ENCODE data around the gene FGGY. TPM values are rescaled to one million over a fixed set of nuclear protein-coding genes. Genes with fewer than 3 reads are reported as not detected.

Gene FGGY
- total and polyA plus RNA-seq, 7 experiments from 2014 or later = 2.5 to 15.2 (median 11.2) TPM

DNA sequence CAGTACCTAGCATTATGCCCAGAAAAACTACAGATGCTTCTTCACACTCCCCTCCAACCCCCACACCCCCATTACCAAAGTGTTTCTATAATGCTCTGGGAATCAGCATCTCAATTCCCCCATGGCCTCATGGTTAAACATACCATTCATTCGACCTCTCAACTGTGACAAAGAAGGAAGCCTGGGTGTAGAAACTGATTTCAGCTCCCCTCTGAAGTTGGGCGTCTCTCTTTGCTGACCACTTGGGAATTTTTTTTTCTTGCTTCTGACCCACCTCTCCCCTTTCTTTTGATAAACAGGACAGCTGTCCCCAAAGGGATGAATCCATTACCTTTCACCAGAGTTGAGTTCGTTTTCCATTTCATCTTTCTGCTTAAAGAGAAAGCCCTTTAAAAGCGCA lies 401.5 kb downstream of the FGGY start:
- Mint-ChIP-seq H3K27me3 (no peaks in the 10 kb centered on the region), H3K36me3 (peaks cover 0 to 3% (median 0%) of the 10 kb centered on the region in 5 donors), H3K4me1 (peaks cover 9 to 30% (median 22%) of the 10 kb centered on the region in 7 donors), H3K4me3 (no peak overlapping the region), H3K27ac (no peak overlapping the region), H3K9me3 (peaks cover 0 to 3% (median 0%) of the 10 kb centered on the region in 11 donors)
- Histone ChIP-seq H3K4me3 (ENCODE audit: low read length) (no peak overlapping the region), H3K27ac (ENCODE audit: low read depth, low read length) (no peak overlapping the region), H3K4me1 (ENCODE audit: control insufficient read depth in 2 of 2, insufficient read depth in 2 of 2, low read length in 2 of 2) (peaks cover 5 to 6% of the 10 kb centered on the region in 2 donors), H3K9me3 (ENCODE audit: control insufficient read depth in 2 of 3, low read length in 3 of 3) (no peaks in the 10 kb centered on the region), H3K27me3 (ENCODE audit: control insufficient read depth in 2 of 2, insufficient read depth in 2 of 2, low read length in 2 of 2) (no peaks in the 10 kb centered on the region), H3K36me3 (ENCODE audit: control insufficient read depth in 2 of 3, insufficient read depth in 3 of 3, low read length in 3 of 3) (no peaks in the 10 kb centered on the region)
- DNase-seq = no peak
- intact Hi-C loops (cut with micrococcal nuclease) = loop anchor here (2.0 to 10.0 kb wide), 14 partner anchors 60 to 1182 kb away; partner anchors contain the start of genes FGGY (in 1 of the 2) and OMA1 (in 1 of the 2)
- CTCF ChIA-PET = interaction anchor here (0.6 to 3.9 kb wide), 17 partner anchors 9 to 1299 kb away, joined by 3 to 72 read pairs (median 5); partner anchors contain the start of gene JUN
- ATAC-seq = no peak
- POLR2A ChIA-PET = interaction anchor here (0.8 to 1.3 kb wide), 3 partner anchors 402 to 1151 kb away, joined by 3 to 4 read pairs (median 3); partner anchors contain the start of gene OMA1

DNA sequence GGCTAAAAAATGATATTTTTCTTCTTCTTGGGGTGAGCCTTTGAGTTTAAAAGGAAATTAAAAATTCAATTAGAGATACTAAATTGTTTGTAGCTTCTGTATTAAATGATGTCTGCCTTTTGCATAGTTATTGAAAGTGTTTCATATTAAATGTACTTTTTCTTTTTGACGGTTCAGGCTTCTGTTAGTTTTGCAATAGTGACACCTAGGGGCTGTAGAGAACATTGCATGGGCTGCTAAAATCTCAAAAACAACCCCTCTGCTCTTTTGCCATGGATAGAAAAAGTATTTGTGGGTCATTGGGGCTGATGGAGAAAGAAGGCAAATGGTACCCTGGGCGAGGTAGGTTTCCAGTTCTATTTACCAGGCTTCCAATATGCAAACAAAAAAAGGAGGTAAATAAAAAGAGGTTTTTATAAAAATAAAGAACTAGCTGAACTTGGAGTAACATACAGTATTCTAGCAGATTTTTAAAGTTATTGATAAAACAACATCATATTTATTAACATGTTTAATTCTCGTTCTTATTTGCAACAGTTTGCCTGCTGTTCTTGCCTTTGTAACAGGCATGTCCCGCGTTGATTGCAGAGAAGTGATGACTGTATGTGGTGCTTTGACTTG lies 402.4 kb downstream of the FGGY start:
- ChIA-PET POLR2A (interaction anchor here (0.6 to 1.3 kb wide), 5 partner anchors 403 to 1152 kb away, joined by 3 to 4 read pairs (median 3); partner anchors contain the start of genes JUN and OMA1), CTCF (interaction anchor here (0.6 to 3.9 kb wide), 23 partner anchors 9 to 1183 kb away, joined by 3 to 72 read pairs (median 3); partner anchors contain the start of gene JUN)
- peak overlapping the region in 1 of 10 donors; percentile 19 for H3K4me3 Mint-ChIP-seq
- intact Hi-C loops (cut with micrococcal nuclease) = loop anchor here (1.0 to 10.0 kb wide), 20 partner anchors 59 to 1183 kb away; partner anchors contain the start of genes OMA1 (in 2 of the 2) and FGGY (in 1 of the 2)
- Histone ChIP-seq H3K9me3 (ENCODE audit: control insufficient read depth in 2 of 3, low read length in 3 of 3) (no peaks in the 10 kb centered on the region), H3K4me1 (ENCODE audit: control insufficient read depth in 2 of 2, insufficient read depth in 2 of 2, low read length in 2 of 2) (peaks cover 5 to 6% of the 10 kb centered on the region in 2 donors), H3K36me3 (ENCODE audit: control insufficient read depth in 2 of 3, insufficient read depth in 3 of 3, low read length in 3 of 3) (no peaks in the 10 kb centered on the region), H3K4me3 (ENCODE audit: low read length) (no peak overlapping the region), H3K27ac (ENCODE audit: low read depth, low read length) (no peak overlapping the region), H3K27me3 (ENCODE audit: control insufficient read depth in 2 of 2, insufficient read depth in 2 of 2, low read length in 2 of 2) (no peaks in the 10 kb centered on the region)
- H3K36me3 Mint-ChIP-seq = peaks cover 0 to 1% (median 0%) of the 10 kb centered on the region in 5 donors
- ATAC-seq = peak; percentile 75
- peak overlapping the region in 2 of 9 donors; percentile 1 to 31 for H3K27ac Mint-ChIP-seq
- H3K4me1 Mint-ChIP-seq = peaks cover 6 to 30% (median 22%) of the 10 kb centered on the region in 7 donors
- DNase-seq = peak in 7 of 9 donors; percentile 21 to 63 (median 51)
- no peaks in the 10 kb centered on the region for H3K27me3 Mint-ChIP-seq
- peaks cover 0 to 3% (median 0%) of the 10 kb centered on the region in 11 donors for H3K9me3 Mint-ChIP-seq

DNA sequence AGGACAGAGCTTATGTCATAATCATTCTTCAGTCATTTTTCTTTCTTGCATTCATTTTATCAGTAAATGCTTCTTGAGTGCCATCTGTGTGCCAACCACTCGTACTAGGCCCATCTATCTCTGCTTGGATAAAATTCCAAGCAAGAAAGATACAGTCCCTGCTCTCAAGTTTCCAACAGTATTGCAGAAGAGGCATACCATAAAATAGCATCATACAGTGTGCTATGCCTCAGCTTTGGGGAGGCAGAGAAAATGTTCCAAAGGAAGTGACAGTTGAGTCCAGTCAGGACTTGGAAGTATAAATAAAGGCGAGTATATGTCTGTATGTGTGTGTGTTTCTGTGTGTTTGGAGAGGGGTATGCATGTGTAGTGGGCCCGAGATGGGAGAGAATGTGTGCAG lies 404.5 kb downstream of the FGGY start:
- ATAC-seq (no peak), DNase-seq (no peak)
- no peaks in the 10 kb centered on the region for H3K36me3 Mint-ChIP-seq
- Histone ChIP-seq H3K4me1 (ENCODE audit: control insufficient read depth in 2 of 2, insufficient read depth in 2 of 2, low read length in 2 of 2) (peaks cover 5 to 6% of the 10 kb centered on the region in 2 donors), H3K27ac (ENCODE audit: low read depth, low read length) (no peak overlapping the region), H3K9me3 (ENCODE audit: control insufficient read depth in 2 of 3, low read length in 3 of 3) (no peaks in the 10 kb centered on the region), H3K27me3 (ENCODE audit: control insufficient read depth in 2 of 2, insufficient read depth in 2 of 2, low read length in 2 of 2) (no peaks in the 10 kb centered on the region), H3K4me3 (ENCODE audit: low read length) (no peak overlapping the region), H3K36me3 (ENCODE audit: control insufficient read depth in 2 of 3, insufficient read depth in 3 of 3, low read length in 3 of 3) (no peaks in the 10 kb centered on the region)
- H3K9me3 Mint-ChIP-seq = peaks cover 0 to 3% (median 0%) of the 10 kb centered on the region in 11 donors
- H3K4me1 Mint-ChIP-seq = peaks cover 5 to 27% (median 22%) of the 10 kb centered on the region in 7 donors
- no peak overlapping the region for H3K27ac Mint-ChIP-seq
- no peak overlapping the region for H3K4me3 Mint-ChIP-seq
- POLR2A ChIA-PET = no interaction called here
- H3K27me3 Mint-ChIP-seq = no peaks in the 10 kb centered on the region
- intact Hi-C loops (cut with micrococcal nuclease) = loop anchor here in 1 of 2 donors (10.0 kb wide), 1 partner anchor 243 kb away; no protein-coding TSS in a partner anchor
- CTCF ChIA-PET = no interaction called here

DNA sequence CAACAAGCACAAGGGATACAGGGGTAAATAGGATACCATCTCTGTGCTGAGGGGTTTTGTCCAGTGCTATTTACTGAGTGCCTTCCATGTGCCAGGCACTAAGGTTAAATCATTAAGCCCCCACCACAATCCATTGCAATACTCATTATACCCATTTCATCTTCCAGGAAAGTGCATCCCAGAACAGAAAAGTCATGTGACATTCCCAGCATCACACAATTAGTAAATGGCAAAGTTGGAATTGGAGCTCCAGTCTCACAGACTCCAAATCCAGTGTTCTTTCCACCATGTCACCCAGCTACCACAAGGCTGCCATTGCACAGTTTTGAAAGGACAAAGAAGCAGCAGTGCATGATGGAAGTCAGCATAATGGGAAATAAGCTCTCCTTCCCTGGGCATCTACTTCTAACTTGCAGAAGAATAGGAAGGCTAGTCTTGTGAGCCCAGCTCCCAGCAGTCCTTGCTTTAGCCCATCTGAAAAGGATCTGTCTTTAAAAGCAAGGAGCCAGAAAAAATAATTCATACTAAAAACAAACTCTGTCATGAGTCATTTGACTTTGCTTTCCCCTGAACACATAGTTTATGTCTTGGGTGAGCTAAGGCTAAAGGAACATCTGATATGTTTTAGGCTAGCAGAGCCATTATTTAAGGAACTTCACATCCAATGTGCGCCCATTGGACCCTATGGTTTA lies 406.5 kb downstream of the FGGY start:
- intact Hi-C loops (cut with micrococcal nuclease) = loop anchor here in 1 of 2 donors (10.0 kb wide), 1 partner anchor 241 kb away; no protein-coding TSS in a partner anchor
- CTCF ChIA-PET = interaction anchor here (1.8 kb wide), 1 partner anchor 964 kb away, joined by 5 read pairs; no protein-coding TSS in a partner anchor
- H3K27ac Mint-ChIP-seq = no peak overlapping the region
- POLR2A ChIA-PET = no interaction called here
- DNase-seq (no peak), ATAC-seq (no peak)
- peaks cover 0 to 2% (median 0%) of the 10 kb centered on the region in 11 donors for H3K9me3 Mint-ChIP-seq
- no peaks in the 10 kb centered on the region for H3K27me3 Mint-ChIP-seq
- Histone ChIP-seq H3K27me3 (ENCODE audit: control insufficient read depth in 2 of 2, insufficient read depth in 2 of 2, low read length in 2 of 2) (no peaks in the 10 kb centered on the region), H3K27ac (ENCODE audit: low read depth, low read length) (no peak overlapping the region), H3K4me3 (ENCODE audit: low read length) (no peak overlapping the region), H3K36me3 (ENCODE audit: control insufficient read depth in 2 of 3, insufficient read depth in 3 of 3, low read length in 3 of 3) (no peaks in the 10 kb centered on the region), H3K4me1 (ENCODE audit: control insufficient read depth in 2 of 2, insufficient read depth in 2 of 2, low read length in 2 of 2) (no peaks in the 10 kb centered on the region), H3K9me3 (ENCODE audit: control insufficient read depth in 2 of 3, low read length in 3 of 3) (no peaks in the 10 kb centered on the region)
- no peak overlapping the region for H3K4me3 Mint-ChIP-seq
- peaks cover 0 to 4% (median 0%) of the 10 kb centered on the region in 5 donors for H3K36me3 Mint-ChIP-seq
- H3K4me1 Mint-ChIP-seq = peaks cover 0 to 8% (median 6%) of the 10 kb centered on the region in 7 donors

DNA sequence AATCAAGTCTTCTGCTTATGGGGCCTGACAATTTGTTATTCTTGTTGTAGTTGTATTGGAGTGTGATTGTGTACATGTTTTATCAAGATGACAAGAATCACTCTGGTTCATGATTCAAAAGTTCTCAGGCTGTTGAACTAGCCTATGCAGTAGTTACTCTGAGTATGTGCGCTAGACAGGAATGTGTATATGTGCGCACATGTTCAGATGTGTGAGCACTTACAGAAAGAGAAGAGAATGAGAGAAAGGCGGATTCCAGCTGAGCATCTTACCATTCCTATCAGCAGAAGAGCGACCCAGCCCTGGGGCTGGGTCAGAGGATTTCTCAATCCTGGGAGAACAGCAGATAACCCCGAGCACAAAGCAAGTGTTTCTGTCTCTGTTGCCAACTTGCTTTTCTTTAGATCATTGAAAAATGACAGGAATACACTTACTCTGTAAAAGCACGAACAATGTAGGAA lies 407.1 kb downstream of the FGGY start:
- Mint-ChIP-seq H3K27ac (no peak overlapping the region), H3K27me3 (no peaks in the 10 kb centered on the region), H3K9me3 (peaks cover 0 to 2% (median 0%) of the 10 kb centered on the region in 11 donors), H3K4me3 (no peak overlapping the region), H3K4me1 (peaks cover 0 to 5% (median 4%) of the 10 kb centered on the region in 7 donors), H3K36me3 (peaks cover 0 to 8% (median under 1%) of the 10 kb centered on the region in 5 donors)
- Histone ChIP-seq H3K4me1 (ENCODE audit: control insufficient read depth in 2 of 2, insufficient read depth in 2 of 2, low read length in 2 of 2) (no peaks in the 10 kb centered on the region), H3K9me3 (ENCODE audit: control insufficient read depth in 2 of 3, low read length in 3 of 3) (no peaks in the 10 kb centered on the region), H3K4me3 (ENCODE audit: low read length) (no peak overlapping the region), H3K27me3 (ENCODE audit: control insufficient read depth in 2 of 2, insufficient read depth in 2 of 2, low read length in 2 of 2) (no peaks in the 10 kb centered on the region), H3K27ac (ENCODE audit: low read depth, low read length) (no peak overlapping the region), H3K36me3 (ENCODE audit: control insufficient read depth in 2 of 3, insufficient read depth in 3 of 3, low read length in 3 of 3) (no peaks in the 10 kb centered on the region)
- POLR2A ChIA-PET = no interaction called here
- intact Hi-C loops (cut with micrococcal nuclease) = loop anchor here in 1 of 2 donors (10.0 kb wide), 1 partner anchor 241 kb away; no protein-coding TSS in a partner anchor
- ATAC-seq (no peak), DNase-seq (no peak)
- CTCF ChIA-PET = interaction anchor here (0.8 kb wide), 1 partner anchor 979 kb away, joined by 3 read pairs; no protein-coding TSS in a partner anchor

DNA sequence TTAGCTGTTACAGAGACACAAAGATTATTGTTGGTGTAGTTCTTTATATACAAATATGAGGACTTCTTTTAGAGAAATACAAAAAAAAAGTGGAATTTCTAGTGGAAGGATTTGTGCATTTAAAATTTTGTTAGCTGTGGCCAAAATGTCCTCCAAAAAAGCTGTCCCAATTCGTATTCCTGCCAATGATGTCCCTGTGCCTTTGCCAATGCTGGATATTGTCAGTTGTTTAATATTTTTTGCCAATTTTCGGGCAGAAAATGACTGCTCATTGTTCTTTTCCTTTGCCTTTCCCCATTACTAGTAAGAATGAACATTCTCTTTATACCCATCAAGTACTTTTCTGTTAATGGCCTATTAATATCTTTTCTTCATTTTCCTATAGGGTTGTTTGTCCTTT lies 407.8 kb downstream of the FGGY start:
- Mint-ChIP-seq H3K27me3 (no peaks in the 10 kb centered on the region), H3K27ac (no peak overlapping the region), H3K4me1 (no peaks in the 10 kb centered on the region), H3K9me3 (peaks cover 0 to 2% (median 0%) of the 10 kb centered on the region in 11 donors), H3K4me3 (no peak overlapping the region), H3K36me3 (peaks cover 0 to 10% (median 4%) of the 10 kb centered on the region in 5 donors)
- H3K36me3 ChIP-seq (ENCODE audit: control insufficient read depth in 2 of 3, insufficient read depth in 3 of 3, low read length in 3 of 3) = no peaks in the 10 kb centered on the region
- ATAC-seq = no peak
- no peaks in the 10 kb centered on the region for H3K27me3 ChIP-seq (ENCODE audit: control insufficient read depth in 2 of 2, insufficient read depth in 2 of 2, low read length in 2 of 2)
- intact Hi-C loops (cut with micrococcal nuclease) = loop anchor here in 1 of 2 donors (10.0 kb wide), 1 partner anchor 240 kb away; no protein-coding TSS in a partner anchor
- no peak overlapping the region for H3K4me3 ChIP-seq (ENCODE audit: low read length)
- POLR2A ChIA-PET = no interaction called here
- no peak for DNase-seq
- H3K9me3 ChIP-seq (ENCODE audit: control insufficient read depth in 2 of 3, low read length in 3 of 3) = no peaks in the 10 kb centered on the region
- H3K27ac ChIP-seq (ENCODE audit: low read depth, low read length) = no peak overlapping the region
- H3K4me1 ChIP-seq (ENCODE audit: control insufficient read depth in 2 of 2, insufficient read depth in 2 of 2, low read length in 2 of 2) = no peaks in the 10 kb centered on the region
- CTCF ChIA-PET = interaction anchor here (0.8 kb wide), 1 partner anchor 980 kb away, joined by 3 read pairs; no protein-coding TSS in a partner anchor
